Progenitor cell of endocrine pancreas (in vitro differentiated cells): Measurements from ENCODE around the gene ZNF410. TPM values are rescaled to one million over a fixed set of nuclear protein-coding genes. Genes with fewer than 3 reads are reported as not detected.

Experiments used
- DNase-seq: peaks from one replicate; pipeline ENCODE4 v3.0.0; 2021; ENCODE audit warnings: low spot score; ENCODE audit not compliant: unreplicated experiment
- H3K27ac Mint-ChIP-seq: 2 replicates; pipeline ENCODE4 v1.8.0; 2021; ENCODE audit warnings: mild to moderate bottlenecking, moderate library complexity, mixed read lengths
- H3K27me3 Mint-ChIP-seq: 2 replicates; pipeline ENCODE4 v1.8.0; 2021; ENCODE audit warnings: mixed read lengths
- H3K36me3 Mint-ChIP-seq: 2 replicates; pipeline ENCODE4 v1.8.0; 2022; ENCODE audit warnings: mixed read lengths; ENCODE audit not compliant: insufficient read depth
- H3K4me1 Mint-ChIP-seq: 2 replicates; pipeline ENCODE4 v1.8.0; 2021; ENCODE audit warnings: low read depth, mixed read lengths
- H3K4me3 Mint-ChIP-seq: 2 replicates; pipeline ENCODE4 v1.8.0; 2021; ENCODE audit warnings: low read depth, mild to moderate bottlenecking, moderate library complexity, mixed read lengths
- H3K9me3 Mint-ChIP-seq: 2 replicates; pipeline ENCODE4 v1.8.0; 2021; ENCODE audit warnings: low read depth, mixed read lengths
- CTCF ChIP-seq: fragments of 200-600 bp; sonication (generic); IDR thresholded peaks from one replicate; pipeline ENCODE4 v1.5.0; 2021; ENCODE audit warnings: antibody characterized with exemption, mild to moderate bottlenecking; ENCODE audit not compliant: unreplicated experiment
- total RNA-seq: library from RNA; stranded (reverse); gene quantifications from 2 replicates; pipeline ENCODE4 v1.2.1, GENCODE V29; 2021

The ZNF410 gene
- total RNA-seq, 1 donor from 2014 or later, result 49.9 TPM

DNA sequence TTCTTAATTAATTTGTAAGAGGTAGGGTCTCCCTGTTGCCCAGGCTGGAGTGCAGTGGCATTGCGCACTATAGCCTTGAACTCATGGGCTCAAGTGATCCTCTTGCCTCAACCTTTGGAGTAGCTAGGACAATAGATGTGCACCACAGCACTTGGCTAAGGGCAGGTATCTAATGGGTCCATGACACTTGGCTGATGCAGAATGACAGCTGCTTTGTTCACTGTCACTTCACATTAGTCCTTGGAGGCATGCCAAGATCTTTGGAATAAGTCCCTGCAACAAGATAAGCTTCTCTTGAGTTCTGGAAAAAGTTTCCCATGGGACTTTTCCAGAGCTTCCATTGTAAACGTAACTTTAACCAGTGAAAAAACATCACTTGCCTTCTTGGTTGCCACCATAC lies 86.8 kb downstream of the ZNF410 start:
- no peaks in the 10 kb centered on the region for H3K27me3 Mint-ChIP-seq
- H3K27ac Mint-ChIP-seq, result no peak overlapping the region
- no peaks in the 10 kb centered on the region for H3K9me3 Mint-ChIP-seq
- DNase-seq, result no peak
- no peak overlapping the region for H3K4me3 Mint-ChIP-seq
- peaks cover 12% of the 10 kb centered on the region for H3K36me3 Mint-ChIP-seq
- TF ChIP-seq CTCF, result no peak
- H3K4me1 Mint-ChIP-seq, result no peaks in the 10 kb centered on the region

DNA sequence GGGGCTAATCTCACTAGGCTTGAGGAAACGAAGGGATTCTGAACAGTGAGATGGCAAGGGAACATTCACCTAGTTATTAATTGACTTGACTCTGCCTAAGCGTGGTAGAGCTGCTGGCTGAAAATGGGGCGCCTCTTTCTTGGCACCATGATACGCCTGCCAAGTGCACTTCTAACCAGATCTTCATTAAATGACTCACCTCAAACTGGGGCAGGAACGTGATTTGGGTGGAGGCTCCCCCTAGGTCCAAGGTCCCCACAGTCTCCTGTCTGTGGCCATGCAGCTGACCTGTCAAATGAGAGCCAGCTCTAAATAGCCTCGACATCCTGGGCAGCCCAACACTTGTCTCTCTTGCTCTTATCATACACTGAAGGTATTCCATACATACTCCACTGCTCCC lies 89.5 kb downstream of the ZNF410 start:
- H3K36me3 Mint-ChIP-seq, result peaks cover 9% of the 10 kb centered on the region
- DNase-seq, result no peak
- no peak for TF ChIP-seq CTCF
- H3K27me3 Mint-ChIP-seq, result no peaks in the 10 kb centered on the region
- H3K4me1 Mint-ChIP-seq, result no peaks in the 10 kb centered on the region
- H3K9me3 Mint-ChIP-seq, result no peaks in the 10 kb centered on the region
- H3K27ac Mint-ChIP-seq, result no peak overlapping the region
- no peak overlapping the region for H3K4me3 Mint-ChIP-seq

DNA sequence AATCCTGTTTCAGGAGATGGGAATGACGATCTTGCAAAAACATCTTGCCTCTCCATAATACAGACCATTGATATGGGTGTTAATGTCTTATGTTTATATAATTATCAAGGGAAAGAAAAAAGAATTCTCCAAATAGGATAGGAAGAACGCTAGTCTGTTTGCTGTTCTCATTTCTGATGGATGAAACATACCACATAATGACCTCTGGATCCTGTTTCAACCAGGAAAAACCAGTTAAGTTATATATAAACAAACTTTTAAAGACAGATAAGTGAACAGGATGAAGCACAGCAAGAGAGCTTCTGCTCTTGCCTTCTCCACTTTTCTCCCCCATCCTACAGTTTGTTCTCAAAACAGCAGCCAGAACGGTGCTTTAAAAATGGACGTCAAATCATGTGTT lies 91.2 kb downstream of the ZNF410 start:
- Mint-ChIP-seq H3K27me3 (no peaks in the 10 kb centered on the region), H3K4me3 (no peak overlapping the region), H3K4me1 (no peaks in the 10 kb centered on the region), H3K9me3 (no peaks in the 10 kb centered on the region), H3K36me3 (peaks cover 4% of the 10 kb centered on the region), H3K27ac (no peak overlapping the region)
- no peak for TF ChIP-seq CTCF
- no peak for DNase-seq

Other genes starting within 250 kb of the ZNF410 start
- 27.7 and 29.9 TPM in 2 replicates for gene DNAL1, start 241.9 kb upstream of the ZNF410 start, total RNA-seq
- 52.7 and 59.0 TPM in 2 replicates for gene PNMA1, start 172.5 kb upstream of the ZNF410 start, total RNA-seq
- 6.9 and 11.0 TPM in 2 replicates for gene PTGR2, start 35.0 kb upstream of the ZNF410 start, total RNA-seq
- 3.4 and 3.7 TPM in 2 replicates for gene FAM161B, start 63.2 kb downstream of the ZNF410 start, total RNA-seq
- 20.8 and 22.9 TPM in 2 replicates for gene COQ6, start 63.4 kb downstream of the ZNF410 start, total RNA-seq
- 13.9 and 14.2 TPM in 2 replicates for gene ENTPD5, start 132.4 kb downstream of the ZNF410 start, total RNA-seq
- 4.5 and 5.6 TPM in 2 replicates for gene BBOF1, start 132.5 kb downstream of the ZNF410 start, total RNA-seq
- gene ALDH6A1, start 197.6 kb downstream of the ZNF410 start, total RNA-seq, result 55.4 and 57.3 TPM in 2 replicates
- gene LIN52, start 198.1 kb downstream of the ZNF410 start, total RNA-seq, result 13.4 and 14.3 TPM in 2 replicates